Prostate gland (tissue), 2 donors: Measurements from ENCODE around the gene PGC. TPM values are rescaled to one million over a fixed set of nuclear protein-coding genes. Genes with fewer than 3 reads are reported as not detected.

Source experiments
- DNase-seq: peaks from one replicate; pipeline ENCODE4 v3.0.0-alpha.2; 2019; ENCODE audit warnings: low spot score
- H3K27ac ChIP-seq, 2 donors: fragments of 200-600 bp; sonication (generic); 2 replicates each; pipeline ENCODE4 v1.5.1; 2017 to 2019
- H3K27me3 ChIP-seq: fragments of 200-600 bp; sonication (generic); replicated peaks from 2 replicates; pipeline ENCODE4 v1.5.1; 2019; ENCODE audit not compliant: insufficient read depth
- H3K36me3 ChIP-seq, 2 donors: fragments of 200-600 bp; sonication (generic); 1 replicate in 1 of 2; 2 replicates in 1 of 2; pipeline versions ENCODE4 v1.5.1 to v1.8.1; 2017 to 2019
- H3K4me1 ChIP-seq: fragments of 200-600 bp; sonication (generic); replicated peaks from 2 replicates; pipeline ENCODE4 v1.5.1; 2019
- H3K4me3 ChIP-seq, 2 donors: fragments of 200-600 bp; sonication (generic); 2 replicates each; pipeline ENCODE4 v1.5.1; 2017 to 2019
- H3K9me3 ChIP-seq: fragments of 200-600 bp; sonication (generic); 2 replicates; pipeline ENCODE4 v1.5.1; 2017
- POLR2A ChIP-seq: fragments of 450-650 bp; IDR thresholded peaks from one replicate; pipeline ENCODE4 v1.6.1; 2016; ENCODE audit warnings: antibody characterized with exemption, mild to moderate bottlenecking
- POLR2AphosphoS5 ChIP-seq: sonication (generic); formaldehyde crosslinking; IDR thresholded peaks from one replicate; pipeline ENCODE4 v1.6.1; 2017; ENCODE audit warnings: antibody characterized with exemption
- WGBS: methylation state at CpG from one replicate; pipeline ENCODE4 v1.1.5; 2018; 5-methylcytosine and 5-hydroxymethylcytosine counted together
- intact Hi-C: fragments of 100-400 bp; cut with DNase I; formaldehyde crosslinking; loops from one replicate; pipeline ENCODE4 v1.14.2; 2022
- total RNA-seq, 2 donors: library from RNA; depleted of rRNA; stranded (reverse); fragments of >200 nt; gene quantifications; one replicate each; pipeline ENCODE4 v1.1.0, GENCODE V29; 2016
- TF ChIP-seq, protein P1 (sequence below), 4 experiments: fragments of 200-600 bp in 2 of 4; fragments of 450-650 bp in 2 of 4; sonication (generic) in 2 of 4; IDR thresholded peaks; 1 replicate in 3 of 4; 2 replicates in 1 of 4; pipeline ENCODE4 v1.5.1; 2016 to 2019; ENCODE audit warnings: antibody characterized with exemption in 4 of 4, mild to moderate bottlenecking in 2 of 4, moderate library complexity in 2 of 4

The PGC gene
- total RNA-seq, 2 donors from 2014 or later, result 18.4 to 391 TPM

DNA sequence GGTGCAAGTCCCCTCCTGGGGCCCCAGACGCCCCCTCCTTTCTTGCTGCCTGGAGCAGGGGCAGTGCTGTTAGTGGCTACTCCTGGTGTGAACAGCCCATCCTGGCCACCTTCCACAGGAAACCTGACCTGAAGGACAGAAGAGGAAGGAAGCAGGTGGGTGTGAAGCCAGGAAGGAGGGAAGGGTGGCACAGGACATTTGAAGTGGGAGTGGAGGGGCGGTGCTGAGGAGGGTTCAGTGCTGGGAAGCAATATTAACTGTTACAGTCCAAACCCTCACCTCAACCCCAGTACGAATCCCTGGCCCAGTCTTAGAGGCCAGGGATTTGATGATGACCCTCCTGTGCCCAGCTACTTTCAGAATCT lies 34.2 kb upstream of the PGC start:
- Histone ChIP-seq H3K4me3 (peak overlapping the region in 1 of 2 donors; percentile 65), H3K9me3 (no peaks in the 10 kb centered on the region), H3K27me3 (no peaks in the 10 kb centered on the region), H3K36me3 (no peaks in the 10 kb centered on the region), H3K27ac (peak overlapping the region; percentile 82 to 89), H3K4me1 (peaks cover 28% of the 10 kb centered on the region)
- TF ChIP-seq POLR2AphosphoS5 (no peak), POLR2A (no peak)
- TF ChIP-seq, protein P1, sequence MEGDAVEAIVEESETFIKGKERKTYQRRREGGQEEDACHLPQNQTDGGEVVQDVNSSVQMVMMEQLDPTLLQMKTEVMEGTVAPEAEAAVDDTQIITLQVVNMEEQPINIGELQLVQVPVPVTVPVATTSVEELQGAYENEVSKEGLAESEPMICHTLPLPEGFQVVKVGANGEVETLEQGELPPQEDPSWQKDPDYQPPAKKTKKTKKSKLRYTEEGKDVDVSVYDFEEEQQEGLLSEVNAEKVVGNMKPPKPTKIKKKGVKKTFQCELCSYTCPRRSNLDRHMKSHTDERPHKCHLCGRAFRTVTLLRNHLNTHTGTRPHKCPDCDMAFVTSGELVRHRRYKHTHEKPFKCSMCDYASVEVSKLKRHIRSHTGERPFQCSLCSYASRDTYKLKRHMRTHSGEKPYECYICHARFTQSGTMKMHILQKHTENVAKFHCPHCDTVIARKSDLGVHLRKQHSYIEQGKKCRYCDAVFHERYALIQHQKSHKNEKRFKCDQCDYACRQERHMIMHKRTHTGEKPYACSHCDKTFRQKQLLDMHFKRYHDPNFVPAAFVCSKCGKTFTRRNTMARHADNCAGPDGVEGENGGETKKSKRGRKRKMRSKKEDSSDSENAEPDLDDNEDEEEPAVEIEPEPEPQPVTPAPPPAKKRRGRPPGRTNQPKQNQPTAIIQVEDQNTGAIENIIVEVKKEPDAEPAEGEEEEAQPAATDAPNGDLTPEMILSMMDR (IDR thresholded peaks at IDR 0.05), result no peak
- intact Hi-C loops, result loop anchor here (5.0 to 10.0 kb wide), 2 partner anchors 156 to 187 kb away; no protein-coding TSS in a partner anchor
- WGBS, result 21% methylated on average over 3 of the region's 3 CpGs
- DNase-seq, result no peak

DNA sequence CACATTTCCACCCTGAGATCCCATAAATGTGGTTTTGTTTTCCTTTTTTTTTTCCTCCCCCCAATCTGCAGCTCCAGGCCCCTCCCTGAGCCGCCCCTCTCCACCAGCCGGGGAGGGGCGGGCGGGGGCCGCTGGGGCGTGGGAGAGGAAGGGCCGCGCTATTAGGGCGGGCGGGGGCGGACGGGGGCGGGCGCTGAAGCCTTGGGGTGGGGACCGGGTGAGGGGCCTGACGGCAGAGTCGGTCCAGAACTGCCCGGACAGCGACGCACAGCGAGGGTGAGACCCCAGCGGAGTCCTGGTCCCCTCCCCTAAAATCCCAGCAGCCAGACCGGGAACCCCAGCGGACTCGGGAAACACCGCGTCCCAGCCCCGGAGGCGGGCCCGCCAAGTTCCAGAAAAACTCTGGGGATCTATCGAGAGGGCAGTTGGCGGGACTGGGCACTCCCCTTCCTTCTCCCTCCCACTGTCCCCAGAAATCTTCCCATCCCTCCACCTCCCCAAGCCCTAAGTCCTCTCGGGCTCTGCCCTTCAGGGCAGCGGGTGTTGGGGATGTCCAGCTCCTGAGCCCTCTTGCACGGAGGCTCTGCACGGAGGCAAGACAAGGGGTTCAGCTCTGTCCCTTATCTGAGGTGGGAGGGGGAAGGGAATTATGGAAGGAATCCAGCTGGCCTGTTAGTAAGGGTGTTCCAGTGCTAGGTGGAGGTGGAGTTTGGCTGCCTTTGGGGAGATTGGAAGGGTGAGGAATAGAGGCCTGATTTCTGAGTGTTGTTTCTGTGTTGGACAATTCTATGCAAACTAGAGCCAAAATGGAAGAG lies 33.6 kb upstream of the PGC start, which contains the start of gene PRICKLE4:
TSS of gene PRICKLE4 (plus strand) at position 232 of the 815 bp plus-strand sequence. CDS start 2,692 bp downstream, outside the sequence.
- Histone ChIP-seq H3K36me3 (no peaks in the 10 kb centered on the region), H3K27ac (peak within 1 kb of the TSS; percentile 82 to 89), H3K27me3 (no peaks in the 10 kb centered on the region), H3K4me1 (peaks cover 24% of the 10 kb centered on the region), H3K4me3 (peak within 1 kb of the TSS; percentile 45 to 65), H3K9me3 (no peaks in the 10 kb centered on the region)
- peak; percentile 73 for DNase-seq
- TF ChIP-seq, protein P1 (IDR thresholded peaks at IDR 0.05), result no peak
- TF ChIP-seq POLR2AphosphoS5 (peak; percentile 68), POLR2A (peak; percentile 48)
- under 1% methylated on average over 25 of the region's 36 CpGs for WGBS
- intact Hi-C loops, result loop anchor here (1.0 to 10.0 kb wide), 3 partner anchors 157 to 264 kb away; no protein-coding TSS in a partner anchor

DNA sequence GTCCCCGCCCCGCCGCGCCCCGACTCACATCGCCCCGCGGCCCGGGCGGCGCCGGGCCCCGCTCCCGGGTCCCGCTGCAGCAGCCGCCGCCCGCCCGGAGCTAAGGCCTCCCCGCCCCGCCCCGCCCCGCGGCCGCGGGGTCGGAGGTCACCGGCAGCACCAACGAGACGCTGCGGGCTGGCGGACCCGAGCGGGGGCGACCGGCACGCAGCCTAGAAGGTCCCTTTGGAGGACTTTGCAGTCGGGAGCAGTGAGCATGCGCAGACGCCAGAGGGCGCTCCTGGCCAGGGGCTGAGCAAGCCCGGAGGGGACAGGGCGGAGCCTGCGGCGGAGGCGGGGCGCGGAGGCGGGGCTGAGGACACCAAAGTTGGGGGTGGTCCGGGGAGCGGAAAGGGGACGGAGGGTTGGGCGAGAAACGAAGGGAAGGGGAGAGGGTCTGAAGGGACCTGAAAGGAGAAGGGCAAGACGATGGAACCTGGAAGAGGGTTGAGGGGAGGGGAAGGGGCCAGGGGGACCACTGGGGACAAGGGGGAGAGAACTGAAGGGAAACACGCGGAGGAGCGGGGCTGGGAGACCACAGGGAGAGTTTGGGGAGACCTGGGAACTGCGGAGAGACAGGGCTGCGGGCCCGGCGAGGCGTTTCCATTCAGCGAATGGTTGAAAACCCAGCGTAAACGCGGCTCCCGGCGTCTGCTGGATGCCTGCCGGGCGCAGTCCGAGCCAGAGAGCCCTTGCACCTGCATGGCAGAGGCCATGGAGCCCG lies 32.8 kb upstream of the PGC start, which contains the start of gene FRS3:
TSS of gene FRS3 (minus strand) at position 113 of the 763 bp plus-strand sequence. CDS start 2,913 bp downstream, outside the sequence.
- under 1% methylated on average over 45 of the region's 73 CpGs for WGBS
- peak within 1 kb of the TSS; percentile 45 to 65 for H3K4me3 ChIP-seq
- no peaks in the 10 kb centered on the region for H3K27me3 ChIP-seq
- H3K27ac ChIP-seq, result peak within 1 kb of the TSS; percentile 82 to 89
- H3K4me1 ChIP-seq, result peaks cover 16% of the 10 kb centered on the region
- intact Hi-C loops, result loop anchor here (1.0 to 10.0 kb wide), 3 partner anchors 157 to 264 kb away; no protein-coding TSS in a partner anchor
- no peaks in the 10 kb centered on the region for H3K9me3 ChIP-seq
- TF ChIP-seq POLR2A (peak; percentile 57), POLR2AphosphoS5 (peak; percentile 86)
- TF ChIP-seq, protein P1 (IDR thresholded peaks at IDR 0.05), result peak; percentile 91 to 99 (median 96)
- DNase-seq, result peak; percentile 97
- no peaks in the 10 kb centered on the region for H3K36me3 ChIP-seq

DNA sequence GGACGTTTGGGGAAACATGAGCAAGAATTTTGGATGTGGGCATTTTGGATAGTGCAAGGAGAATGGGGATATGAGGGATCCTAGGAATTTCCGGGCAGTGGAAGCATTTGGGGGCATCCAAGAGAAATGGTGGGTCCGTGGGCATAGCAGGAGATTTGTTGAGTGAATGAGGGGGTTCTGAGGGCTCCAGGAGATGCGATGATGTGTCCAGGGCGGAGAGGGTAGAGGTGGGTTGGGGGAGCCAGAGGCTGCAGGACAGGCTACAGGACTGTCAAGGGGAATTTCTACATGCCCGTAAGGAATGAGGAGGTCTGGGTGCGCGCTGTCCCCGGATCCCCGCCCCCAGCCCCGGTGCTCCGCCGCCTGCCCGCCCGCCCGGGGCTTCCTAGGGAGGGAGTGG lies 32.1 kb upstream of the PGC start:
- DNase-seq, result no peak
- intact Hi-C loops, result no loop called here
- 5% methylated on average over 8 of the region's 16 CpGs for WGBS
- Histone ChIP-seq H3K9me3 (no peaks in the 10 kb centered on the region), H3K27me3 (no peaks in the 10 kb centered on the region), H3K4me3 (peak overlapping the region; percentile 45 to 65), H3K27ac (peak overlapping the region; percentile 22 to 89), H3K4me1 (peaks cover 10% of the 10 kb centered on the region), H3K36me3 (no peaks in the 10 kb centered on the region)
- no peak for TF ChIP-seq POLR2A
- TF ChIP-seq POLR2AphosphoS5, result no peak
- TF ChIP-seq, protein P1 (IDR thresholded peaks at IDR 0.05), result no peak
